GM21526 (cell line): ENCODE measurements around the gene WDR93.
"Not testable (repeated sequence)": the region's sequence is repeated elsewhere in the genome, so short reads cannot be mapped to it uniquely, and the experiment has no call there.

Experiments
- ATAC-seq: cut with Tn5 transposase; IDR thresholded peaks from one replicate; pipeline ENCODE4 v1.9.1; 2021; ENCODE audit warnings: moderate library complexity; ENCODE audit not compliant: unreplicated experiment, low FRiP score

The WDR93 gene

DNA sequence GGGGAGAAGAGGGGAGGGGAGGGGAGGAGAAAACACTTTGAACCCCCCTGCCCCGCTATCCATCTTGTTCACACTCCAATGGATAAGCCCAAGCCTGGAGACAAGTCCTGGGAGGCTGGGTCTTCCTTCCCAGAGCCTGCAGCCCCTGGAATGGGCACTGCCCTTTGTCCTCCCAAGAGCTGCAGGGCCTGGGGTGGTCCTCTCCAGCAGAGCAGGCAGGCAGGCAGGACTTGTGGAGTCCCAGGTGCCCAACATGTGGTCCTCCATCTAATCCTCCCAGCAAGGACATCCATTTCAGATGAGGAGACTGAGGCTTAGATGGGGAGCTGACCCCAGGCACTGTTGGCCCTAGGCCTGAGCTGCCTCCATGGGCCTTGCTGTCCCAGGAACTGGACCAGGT, 75.1 kb downstream of the WDR93 start:
- ATAC-seq, result no peak

- ATAC-seq, result no peak
Observed at GRCh38 chr15:89766357-89767311, 76.0 kb downstream of the WDR93 start.

DNA sequence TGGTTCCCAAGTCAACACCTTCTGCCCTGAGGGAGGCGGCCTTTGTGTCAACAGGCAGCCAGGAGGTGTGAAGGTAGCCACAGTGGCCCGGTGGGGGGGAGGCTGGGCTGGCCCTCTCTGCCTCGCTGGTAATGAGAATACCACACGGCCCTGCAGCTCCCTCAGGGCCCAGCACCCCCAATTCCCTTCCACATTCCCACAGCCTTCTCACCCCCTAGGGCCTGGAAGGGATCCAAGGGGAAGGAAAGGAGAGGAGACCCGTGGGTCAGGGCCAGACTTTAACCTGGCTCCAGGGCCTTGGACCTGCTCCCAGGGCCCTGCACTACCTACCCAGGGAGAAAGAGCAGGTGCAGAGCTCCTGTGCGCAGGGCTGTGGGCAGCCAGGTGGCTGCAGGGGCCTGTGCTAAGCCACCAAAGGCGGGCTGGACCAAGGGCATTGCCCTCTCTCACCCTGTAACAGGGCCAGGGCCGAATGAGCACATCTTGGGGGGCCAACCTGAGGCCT, 76.9 kb downstream of the WDR93 start:
- no peak for ATAC-seq

- no peak for ATAC-seq
Observed at GRCh38 chr15:89768071-89768500, 77.5 kb downstream of the WDR93 start.

DNA sequence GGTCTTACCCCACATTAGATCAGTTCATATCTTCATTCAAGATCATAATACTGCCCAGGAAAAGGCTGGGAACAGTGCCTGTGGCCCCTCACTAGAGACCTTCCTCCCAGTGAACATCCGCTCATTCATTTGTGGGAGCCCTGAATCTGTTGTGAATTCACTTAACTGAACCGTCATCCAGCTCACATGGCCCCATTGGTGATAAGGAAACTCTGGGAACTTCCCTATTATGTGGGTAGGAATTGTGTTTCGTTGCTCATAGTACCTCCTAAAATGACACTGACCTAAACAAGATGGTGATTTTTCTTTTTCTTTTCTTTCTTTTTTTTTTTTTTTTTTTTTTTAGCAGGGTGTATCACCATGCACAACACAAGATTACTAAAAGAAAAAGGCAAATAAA, 78.8 kb downstream of the WDR93 start:
- ATAC-seq, result no peak

DNA sequence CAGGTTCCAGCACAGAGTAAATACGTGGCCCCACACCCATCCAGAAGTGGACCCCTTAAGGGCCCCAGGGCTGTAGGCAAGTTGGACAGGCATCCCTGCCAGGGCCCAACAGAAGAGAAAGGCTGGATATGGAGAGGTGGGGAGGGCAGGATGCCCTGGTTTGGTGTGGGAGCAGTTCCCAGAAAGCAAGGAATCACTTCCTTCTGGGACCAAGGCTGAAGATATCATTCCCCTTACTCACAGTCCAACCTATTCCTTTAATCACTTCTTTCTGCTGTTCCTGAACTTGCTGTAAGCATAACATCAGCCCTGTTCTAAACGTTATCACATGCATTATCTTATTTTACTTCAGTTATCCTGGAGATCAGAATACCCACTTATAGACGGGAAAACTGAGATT, 79.4 kb downstream of the WDR93 start:
- ATAC-seq, result no peak

DNA sequence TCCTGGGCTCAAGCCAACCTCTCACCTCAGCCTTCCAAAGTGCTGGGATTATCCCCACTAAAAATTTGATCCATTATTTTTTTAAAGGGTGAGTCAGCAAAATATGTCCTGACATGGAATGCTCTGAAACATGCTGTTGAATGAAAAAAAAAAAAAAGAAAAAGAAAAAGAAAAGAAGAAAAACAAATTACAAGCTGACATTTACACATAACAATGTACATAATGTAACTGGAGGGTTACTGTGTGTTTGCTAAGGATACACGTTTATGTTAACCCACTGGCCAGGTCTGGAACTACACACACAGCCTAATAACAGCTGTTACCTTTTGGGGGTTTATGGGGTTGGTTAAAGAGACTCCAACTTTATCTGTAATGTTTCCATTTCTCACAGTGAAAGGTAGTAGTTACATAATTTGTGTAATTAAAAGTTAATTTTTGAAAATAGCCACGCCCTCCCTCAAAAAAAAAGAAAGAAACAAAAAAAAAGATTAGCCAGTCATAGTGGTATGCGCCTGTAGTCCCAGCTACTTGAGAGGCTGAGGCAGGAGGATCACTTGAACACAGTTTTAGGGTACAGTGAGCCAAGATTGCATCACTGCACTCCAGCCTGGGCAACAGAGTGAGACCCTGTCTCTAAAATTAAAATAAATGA, 82.4 kb downstream of the WDR93 start:
- ATAC-seq, result no peak

DNA sequence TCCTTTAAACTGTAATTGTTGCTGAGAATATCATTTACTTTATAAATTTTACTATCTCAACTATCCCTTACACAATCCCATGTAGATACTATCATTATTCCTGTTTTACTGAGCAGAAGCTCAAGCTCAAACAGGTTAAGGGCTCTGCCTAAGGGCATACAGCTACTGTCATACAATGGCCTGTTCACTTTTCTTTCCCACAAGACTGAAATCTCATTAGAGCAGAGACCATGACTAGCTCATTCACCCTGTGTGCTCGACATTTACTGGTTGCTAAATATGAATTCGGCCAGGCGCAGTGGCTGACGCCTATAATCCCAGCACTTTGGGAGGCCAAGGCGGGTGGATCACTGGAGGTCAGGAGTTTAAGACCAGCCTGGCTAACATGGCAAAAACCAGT, 83.9 kb downstream of the WDR93 start:
- no peak for ATAC-seq

- no peak for ATAC-seq
Observed at GRCh38 chr15:89775815-89776214, 85.2 kb downstream of the WDR93 start.

GRCh38 chr15:89776274-89777072, 85.9 kb downstream of the WDR93 start, which contains the start of gene MESP2:
Gene MESP2 (plus strand): TSS chr15:89776332. CDS start chr15:89776358, 26 bp downstream.
- no peak for ATAC-seq

- no peak for ATAC-seq
Observed at GRCh38 chr15:89777073-89777751, 86.6 kb downstream of the WDR93 start.

DNA sequence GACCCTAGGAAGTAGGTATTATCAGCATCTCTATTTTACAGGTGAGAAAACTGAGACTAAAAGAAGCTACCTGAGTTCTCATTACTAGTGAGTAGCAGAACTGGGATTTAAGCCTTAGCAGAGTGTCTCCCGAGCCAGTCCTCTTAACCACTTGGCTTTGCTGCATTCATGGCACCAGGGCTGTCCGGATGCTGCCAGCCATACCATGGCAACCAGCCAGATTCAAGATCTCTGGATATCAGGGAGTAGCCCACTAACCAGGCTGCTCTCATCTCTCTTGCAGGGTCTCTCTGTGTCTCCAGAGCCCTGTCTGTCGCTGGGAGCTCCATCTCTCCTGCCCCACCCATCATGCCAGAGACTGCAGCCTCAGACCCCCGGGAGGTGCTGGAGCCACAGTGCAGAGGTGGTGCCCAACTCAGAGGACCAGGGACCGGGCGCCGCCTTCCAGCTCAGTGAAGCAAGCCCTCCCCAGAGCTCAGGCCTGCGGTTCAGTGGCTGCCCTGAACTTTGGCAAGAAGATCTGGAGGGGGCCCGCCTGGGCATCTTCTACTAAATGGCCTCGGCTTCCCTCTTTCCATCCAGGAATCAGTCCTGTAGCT, 87.3 kb downstream of the WDR93 start:
- ATAC-seq, result no peak

DNA sequence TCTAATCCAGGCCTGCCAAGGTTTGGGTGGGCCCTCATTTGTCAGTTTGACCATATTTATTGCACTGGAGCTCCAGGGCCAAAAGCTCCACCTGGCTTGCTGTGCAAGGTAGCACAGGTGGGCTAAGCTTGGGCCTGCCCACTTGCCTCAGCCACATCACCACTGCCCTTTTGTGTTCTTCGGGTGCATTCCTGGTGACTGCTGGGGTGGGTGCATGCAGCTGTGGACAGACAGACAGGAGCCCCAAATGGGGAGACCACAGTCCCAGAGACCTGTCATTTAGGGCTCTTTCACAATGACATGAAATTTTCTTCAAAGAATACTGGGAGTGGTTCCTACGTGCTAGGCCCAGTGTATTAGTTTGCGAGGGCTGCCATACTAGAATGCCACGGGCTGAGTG, 88.2 kb downstream of the WDR93 start:
- no peak for ATAC-seq

DNA sequence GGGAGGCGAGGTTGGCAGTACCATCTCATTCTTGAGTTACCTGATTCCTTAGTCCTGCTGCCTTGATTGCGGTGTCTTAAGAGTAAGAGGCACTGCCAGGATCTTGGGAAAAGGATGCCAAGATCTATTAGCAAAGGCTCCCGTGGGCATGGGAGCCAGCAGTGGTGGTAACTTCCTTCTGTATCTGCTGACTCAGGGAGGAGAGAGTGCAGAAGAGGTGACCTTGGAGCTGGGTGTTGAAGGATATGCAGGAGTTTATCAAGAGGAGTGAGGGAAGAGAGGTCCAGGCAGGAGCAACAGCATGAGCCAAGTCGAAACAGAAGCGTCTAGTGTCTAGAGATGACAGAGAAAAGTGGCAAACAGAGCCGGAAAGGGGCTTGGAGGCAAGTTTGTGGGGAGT, 90.0 kb downstream of the WDR93 start:
- no peak for ATAC-seq

GRCh38 chr15:89781055-89781454, 90.4 kb downstream of the WDR93 start:
- no peak for ATAC-seq

GRCh38 chr15:89781891-89782618, 91.4 kb downstream of the WDR93 start:
- ATAC-seq, result no peak

DNA sequence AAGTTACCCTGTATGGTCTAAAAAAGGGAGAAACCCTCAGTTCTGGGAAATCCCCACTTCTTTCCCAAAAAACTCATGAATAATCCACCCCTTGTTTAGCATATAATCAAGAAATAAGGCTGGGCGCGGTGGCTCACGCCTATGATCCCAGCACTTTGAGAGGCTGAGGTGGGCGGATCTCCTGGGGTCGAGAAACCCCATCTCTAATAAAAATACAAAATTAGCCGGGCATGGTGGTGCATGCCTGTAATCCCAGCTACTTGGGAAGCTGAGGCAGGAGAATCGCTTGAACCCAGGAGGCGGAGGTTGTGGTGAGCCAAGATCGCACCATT, 92.0 kb downstream of the WDR93 start:
- not testable (repeated sequence) for ATAC-seq

DNA sequence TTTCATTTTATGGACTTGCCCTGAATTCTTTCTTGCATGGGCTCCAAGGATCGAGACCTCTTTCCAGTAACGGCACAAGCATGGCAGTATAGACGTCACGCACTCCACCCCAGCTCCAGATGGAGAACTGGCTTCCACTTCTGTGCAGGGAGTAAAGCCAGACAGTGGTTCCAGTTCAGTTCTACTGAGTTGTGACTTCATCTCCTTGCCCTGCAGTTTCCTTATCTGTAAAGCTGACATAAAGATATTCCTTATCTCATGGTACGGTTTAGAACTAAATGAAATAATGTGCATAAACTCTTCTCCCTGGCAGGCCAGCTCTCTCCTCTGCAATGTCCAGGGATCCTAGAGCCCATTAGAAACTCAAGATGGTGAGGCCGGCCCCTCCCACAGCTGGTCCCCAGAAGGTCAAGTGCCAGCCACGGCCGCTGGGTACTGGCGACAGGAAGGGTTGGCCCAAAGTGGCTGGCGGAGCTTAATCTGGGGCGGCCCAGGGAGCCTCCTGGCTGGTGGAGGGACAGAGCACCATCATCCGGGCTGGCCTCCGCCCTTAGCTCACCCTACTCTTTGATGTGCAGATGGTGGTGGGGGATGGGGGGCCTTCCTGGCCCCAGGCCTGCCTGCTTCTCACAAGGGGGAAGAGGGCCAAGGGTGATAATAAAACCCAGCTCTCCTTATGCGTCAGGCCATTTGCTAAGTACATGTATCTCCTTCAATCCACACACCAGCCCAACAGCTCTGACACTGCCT, 92.7 kb downstream of the WDR93 start:
- ATAC-seq, result no peak
